Liver (tissue), 9 donors: Measurements from ENCODE around the gene RAX. TPM values are rescaled to one million over a fixed set of nuclear protein-coding genes. Genes with fewer than 3 reads are reported as not detected.

Experiments used
- DNase-seq: peaks from one replicate; pipeline ENCODE4 v3.0.0-alpha.2; 2017; ENCODE audit warnings: low spot score
- H3K27ac ChIP-seq, 2 donors: one replicate each; pipeline ENCODE4 v1.7.0; 2013; ENCODE audit warnings: inconsistent platforms in 2 of 2, low read length in 2 of 2, control low read depth in 1 of 2, low read depth in 1 of 2, mild to moderate bottlenecking in 1 of 2
- H3K27me3 ChIP-seq, 4 donors: one replicate each; pipeline versions ENCODE4 v1.6.1 to v1.7.0; 2013; ENCODE audit warnings: low read length in 3 of 4, inconsistent platforms in 1 of 4, mild to moderate bottlenecking in 1 of 4, moderate library complexity in 1 of 4; ENCODE audit not compliant: control insufficient read depth in 4 of 4, insufficient read depth in 4 of 4
- H3K36me3 ChIP-seq, 4 donors: one replicate each; pipeline versions ENCODE4 v1.6.1 to v1.7.0; 2013; ENCODE audit warnings: low read length in 3 of 4, mild to moderate bottlenecking in 3 of 4, low read depth in 1 of 4, moderate library complexity in 1 of 4; ENCODE audit not compliant: control insufficient read depth in 4 of 4, insufficient read depth in 3 of 4
- H3K4me1 ChIP-seq, 4 donors: one replicate each; pipeline versions ENCODE4 v1.6.1 to v1.7.0; 2013; ENCODE audit warnings: low read length in 3 of 4, mild to moderate bottlenecking in 3 of 4, moderate library complexity in 1 of 4; ENCODE audit not compliant: control insufficient read depth in 4 of 4, insufficient read depth in 4 of 4
- H3K4me3 ChIP-seq, 3 donors: one replicate each; pipeline versions ENCODE4 v1.6.1 to v1.7.0; 2013; ENCODE audit warnings: low read length in 3 of 3, control low read depth in 1 of 3, low read depth in 1 of 3, mild to moderate bottlenecking in 1 of 3
- H3K9ac ChIP-seq, 2 donors: one replicate each; pipeline ENCODE4 v1.7.0; 2013; ENCODE audit warnings: low read length in 2 of 2, mild to moderate bottlenecking in 2 of 2, moderate library complexity in 2 of 2, control low read depth in 1 of 2, low read depth in 1 of 2
- H3K9me3 ChIP-seq, 4 donors: one replicate each; pipeline versions ENCODE4 v1.6.1 to v1.7.0; 2013; ENCODE audit warnings: low read length in 3 of 4; ENCODE audit not compliant: control insufficient read depth in 4 of 4
- ATF3 ChIP-seq: IDR thresholded peaks from 2 replicates; pipeline ENCODE4 v1.6.1; 2016; ENCODE audit warnings: antibody characterized with exemption
- CTCF ChIP-seq: fragments of 150-350 bp; IDR thresholded peaks from 2 replicates; pipeline ENCODE4 v1.5.1; 2017; ENCODE audit warnings: improper control_type of control experiment, low read depth, low read length; ENCODE audit not compliant: missing input control
- EGR1 ChIP-seq, 2 donors: IDR thresholded peaks; 2 replicates each; pipeline ENCODE4 v1.6.1; 2016 to 2018; ENCODE audit warnings: antibody characterized with exemption in 2 of 2, low read depth in 2 of 2
- FOXA1 ChIP-seq: IDR thresholded peaks from 2 replicates; pipeline ENCODE4 v1.6.1; 2016; ENCODE audit warnings: antibody characterized with exemption
- FOXA2 ChIP-seq: IDR thresholded peaks from 2 replicates; pipeline ENCODE4 v1.6.1; 2016; ENCODE audit warnings: antibody characterized with exemption
- GABPA ChIP-seq, 2 donors: IDR thresholded peaks in 1 of 2; conservative IDR thresholded peaks in 1 of 2; 2 replicates each; pipeline ENCODE4 v1.6.1; 2016; ENCODE audit warnings: antibody characterized with exemption in 2 of 2, mild to moderate bottlenecking in 1 of 2, moderate library complexity in 1 of 2
- HNF4A ChIP-seq, 2 donors: conservative IDR thresholded peaks; 2 replicates each; pipeline ENCODE4 v1.6.1; 2016; ENCODE audit warnings: antibody characterized with exemption in 2 of 2, mild to moderate bottlenecking in 2 of 2
- HNF4G ChIP-seq: IDR thresholded peaks from 2 replicates; pipeline ENCODE4 v1.6.1; 2016; ENCODE audit warnings: antibody characterized with exemption
- JUND ChIP-seq, 2 donors: IDR thresholded peaks; 2 replicates each; pipeline ENCODE4 v1.6.1; 2016; ENCODE audit warnings: antibody characterized with exemption in 2 of 2
- MAX ChIP-seq: IDR thresholded peaks from 2 replicates; pipeline ENCODE4 v1.6.1; 2016; ENCODE audit warnings: antibody characterized with exemption
- NR2F2 ChIP-seq: IDR thresholded peaks from 2 replicates; pipeline ENCODE4 v1.6.1; 2016; ENCODE audit warnings: antibody characterized with exemption
- RAD21 ChIP-seq, 2 donors: IDR thresholded peaks; 2 replicates each; pipeline ENCODE4 v1.6.1; 2016; ENCODE audit warnings: antibody characterized with exemption in 2 of 2, mild to moderate bottlenecking in 2 of 2
- REST ChIP-seq: IDR thresholded peaks from 2 replicates; pipeline ENCODE4 v1.6.1; 2016; ENCODE audit warnings: antibody characterized with exemption, mild to moderate bottlenecking
- RXRA ChIP-seq, 2 donors: IDR thresholded peaks; 2 replicates each; pipeline ENCODE4 v1.6.1; 2017 to 2018; ENCODE audit warnings: antibody characterized with exemption in 2 of 2, mild to moderate bottlenecking in 1 of 2
- SP1 ChIP-seq: IDR thresholded peaks from 2 replicates; pipeline ENCODE4 v1.6.1; 2018; ENCODE audit warnings: antibody characterized with exemption, mild to moderate bottlenecking
- TAF1 ChIP-seq: conservative IDR thresholded peaks from 2 replicates; pipeline ENCODE4 v1.6.1; 2016; ENCODE audit warnings: antibody characterized with exemption, mild to moderate bottlenecking
- YY1 ChIP-seq: IDR thresholded peaks from 2 replicates; pipeline ENCODE4 v1.6.1; 2016; ENCODE audit warnings: antibody characterized with exemption, mild to moderate bottlenecking
- ZBTB33 ChIP-seq: IDR thresholded peaks from 2 replicates; pipeline ENCODE4 v1.6.1; 2016; ENCODE audit warnings: antibody characterized with exemption
- WGBS: extraction: QIAGEN DNeasy Blood & Tissue Kit; methylation state at CpG from one replicate; pipeline ENCODE4 v1.1.7; 2013; 5-methylcytosine and 5-hydroxymethylcytosine counted together
- polyA plus RNA-seq, 2 donors: library from polyadenylated mRNA; stranded (reverse) in 1 of 2; unstranded in 1 of 2; fragments of 200-250 nt in 1 of 2; fragments of >200 nt in 1 of 2; fragmentation: Nextera tagmentation in 1 of 2; extraction: Ambion mirVana in 1 of 2; gene quantifications; one replicate each; pipeline versions ENCODE4 v1.2.1 to v1.2.3, GENCODE V29; 2013 to 2015
- total RNA-seq, 2 donors: library from RNA; depleted of rRNA; stranded (reverse); fragments of >200 nt; gene quantifications; one replicate each; pipeline ENCODE4 v1.2.3, GENCODE V29; 2014
- donor health status: healthy.
- donor health status: healthy.
- donor health status: healthy.
- donor health status: healthy.
- donor health status: healthy.

Gene RAX
- total and polyA plus RNA-seq, 4 donors = not detected

- TF ChIP-seq REST (no peak), SP1 (no peak), RXRA (IDR thresholded peaks at IDR 0.05) (no peak), FOXA2 (no peak), MAX (no peak), ZBTB33 (no peak), RAD21 (IDR thresholded peaks at IDR 0.05) (no peak), ATF3 (no peak), HNF4A (conservative IDR thresholded peaks at IDR 0.05) (no peak), CTCF (no peak), JUND (IDR thresholded peaks at IDR 0.05) (no peak), HNF4G (no peak), EGR1 (IDR thresholded peaks at IDR 0.05; ENCODE audit: low read depth in 2 of 2) (no peak), TAF1 (no peak)
- no peak overlapping the region for H3K9ac ChIP-seq
- WGBS = 13% methylated on average over 18 of the region's 18 CpGs
- peaks cover 8 to 24% (median 10%) of the 10 kb centered on the region in 4 donors for H3K4me1 ChIP-seq
- no peak overlapping the region for H3K4me3 ChIP-seq
- H3K9me3 ChIP-seq = no peaks in the 10 kb centered on the region
- peaks cover 0 to 21% (median 13%) of the 10 kb centered on the region in 4 donors for H3K27me3 ChIP-seq
- H3K36me3 ChIP-seq = no peaks in the 10 kb centered on the region
- DNase-seq = no peak
- H3K27ac ChIP-seq = no peak overlapping the region
Measured at GRCh38 chr18:59274533-59274928, 1.3 kb upstream of the RAX start.

GRCh38 chr18:59273759-59274532, 692 bp upstream of the RAX start:
- H3K9me3 ChIP-seq = no peaks in the 10 kb centered on the region
- no peak for DNase-seq
- no peak overlapping the region for H3K27ac ChIP-seq
- peaks cover 8 to 28% (median 11%) of the 10 kb centered on the region in 4 donors for H3K4me1 ChIP-seq
- H3K9ac ChIP-seq = no peak overlapping the region
- TF ChIP-seq FOXA2 = no peak
- no peak for TF ChIP-seq NR2F2
- no peak for TF ChIP-seq EGR1 (IDR thresholded peaks at IDR 0.05; ENCODE audit: low read depth in 2 of 2)
- TF ChIP-seq REST = no peak
- TF ChIP-seq YY1 = no peak
- no peak for TF ChIP-seq ATF3
- no peak for TF ChIP-seq RAD21 (IDR thresholded peaks at IDR 0.05)
- TF ChIP-seq GABPA (IDR thresholded peaks at IDR 0.05 in 1 of 2, conservative IDR thresholded peaks at IDR 0.05 in 1 of 2) = no peak
- TF ChIP-seq SP1 = no peak
- no peak for TF ChIP-seq JUND (IDR thresholded peaks at IDR 0.05)
- no peak for TF ChIP-seq HNF4A (conservative IDR thresholded peaks at IDR 0.05)
- no peak for TF ChIP-seq FOXA1
- no peak for TF ChIP-seq HNF4G
- H3K27me3 ChIP-seq = peaks cover 0 to 22% (median 12%) of the 10 kb centered on the region in 4 donors
- no peak overlapping the region for H3K4me3 ChIP-seq
- H3K36me3 ChIP-seq = no peaks in the 10 kb centered on the region
- WGBS = 5% methylated on average over 48 of the region's 48 CpGs
